ENCODE data around the gene PLVAP. TPM values are rescaled to one million over a fixed set of nuclear protein-coding genes. Genes with fewer than 3 reads are reported as not detected.

PLVAP gene
- total RNA-seq, 2 experiments from 2014 or later = not detected

GRCh38 chr19:17318966-17319365, 58.2 kb downstream of the PLVAP start:
- CTCF ChIA-PET = no interaction called here
- POLR2A ChIA-PET = interaction anchor here (0.6 kb wide), 1 partner anchor 13 kb away, joined by 4 read pairs; no protein-coding TSS in a partner anchor

DNA sequence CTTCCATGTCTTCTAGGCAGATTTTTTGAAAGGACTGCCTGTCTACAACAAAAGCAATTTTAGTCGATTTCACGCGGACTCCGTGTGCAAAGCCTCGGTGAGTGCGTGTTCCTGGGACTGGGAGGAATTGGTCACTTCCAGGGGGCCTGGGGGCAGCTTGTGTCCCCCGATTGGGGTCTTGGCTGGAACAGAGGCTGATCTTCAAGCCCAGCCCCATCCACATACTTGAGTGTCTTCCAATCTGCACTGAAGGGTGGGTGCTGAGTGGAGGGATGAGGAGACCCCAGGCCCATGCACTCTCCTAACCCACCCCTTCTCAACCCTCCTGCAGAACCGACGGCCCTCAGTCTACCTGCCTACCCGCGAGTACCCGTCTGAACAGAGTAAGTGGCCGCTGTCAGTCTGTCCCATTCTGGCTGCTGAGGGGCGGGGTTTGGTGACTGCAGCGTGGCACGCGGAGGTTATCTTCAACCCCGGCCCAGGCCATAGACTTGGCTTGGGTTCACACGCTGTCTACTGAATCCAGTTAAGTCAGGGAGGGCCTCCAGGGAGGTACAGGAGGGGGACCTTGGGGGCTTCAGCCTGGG, 63.0 kb downstream of the PLVAP start:
- ChIA-PET CTCF (no interaction called here), POLR2A (no interaction called here)

- ChIA-PET POLR2A (interaction anchor here (0.6 to 0.9 kb wide), 3 partner anchors 16 to 54 kb away, joined by 3 to 4 read pairs (median 3); no protein-coding TSS in a partner anchor), CTCF (interaction anchor here (0.6 kb wide), 2 partner anchors 31 to 72 kb away, joined by 3 to 4 read pairs; no protein-coding TSS in a partner anchor)
Observed at GRCh38 chr19:17312189-17313113, 64.7 kb downstream of the PLVAP start.

DNA sequence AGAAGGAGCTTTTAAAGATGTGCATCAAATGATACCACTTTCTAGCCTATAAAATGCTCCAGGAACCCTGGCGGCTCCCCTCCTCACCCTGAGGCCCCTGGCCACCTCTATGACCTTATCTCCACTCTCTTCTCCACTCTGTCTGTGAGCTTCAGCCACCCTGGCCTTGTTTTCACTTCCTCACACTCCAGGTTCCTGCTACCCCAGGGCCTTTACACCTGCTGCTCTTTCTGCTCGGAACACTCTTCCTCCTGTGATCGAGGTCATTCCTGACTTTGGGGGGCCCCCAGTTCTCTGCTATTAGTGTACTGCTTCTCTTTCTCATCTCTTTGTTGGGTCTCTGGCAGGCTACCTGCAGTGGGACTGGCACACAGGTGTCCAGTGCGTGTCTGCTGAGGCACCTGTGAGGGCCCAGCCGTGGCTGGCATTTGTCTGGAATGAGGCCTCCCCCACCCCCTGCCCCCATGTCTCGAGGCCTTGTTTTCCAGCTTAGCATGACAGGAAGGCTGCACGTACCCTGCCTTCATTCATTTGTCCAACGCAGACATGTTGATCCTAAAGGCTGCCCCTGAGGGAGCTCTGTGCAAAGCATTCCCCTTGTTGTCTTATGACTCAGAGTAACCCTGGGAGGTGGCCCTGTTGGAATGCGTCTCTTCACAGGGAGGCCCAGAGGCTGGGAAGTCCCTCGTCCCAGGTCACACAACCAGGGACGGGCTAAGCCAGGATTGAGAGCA, 65.5 kb downstream of the PLVAP start:
- CTCF ChIA-PET = interaction anchor here (0.6 kb wide), 1 partner anchor 573 kb away, joined by 3 read pairs; no protein-coding TSS in a partner anchor
- POLR2A ChIA-PET = interaction anchor here (0.6 kb wide), 1 partner anchor 23 kb away, joined by 3 read pairs; no protein-coding TSS in a partner anchor

DNA sequence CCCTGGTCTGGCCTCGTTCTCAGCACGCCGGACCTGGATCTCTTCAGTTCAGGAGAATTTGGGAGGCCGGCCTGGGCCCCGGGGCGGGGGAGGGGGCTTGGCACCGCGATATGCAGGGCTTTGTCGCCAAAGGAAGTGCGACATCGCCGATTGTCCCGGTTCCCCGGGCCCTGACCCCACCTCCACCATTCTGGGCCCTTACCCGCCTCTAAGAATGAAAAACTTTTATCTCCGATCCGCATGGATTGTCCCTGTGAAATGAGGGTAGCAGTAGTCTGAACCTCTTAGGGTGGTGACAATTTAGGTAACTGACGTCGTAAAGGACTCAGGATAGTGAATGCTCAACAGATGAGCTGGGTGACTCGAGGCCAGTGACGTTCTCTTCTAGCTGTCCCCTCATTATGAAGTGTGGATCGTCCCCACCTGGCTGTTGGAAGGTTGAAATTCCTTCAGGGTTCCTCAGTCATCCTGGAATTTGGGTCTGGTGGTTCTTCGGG, 67.1 kb downstream of the PLVAP start:
- ChIA-PET CTCF (interaction anchor here (0.6 to 1.4 kb wide), 4 partner anchors 11 to 139 kb away, joined by 3 to 6 read pairs (median 4); no protein-coding TSS in a partner anchor), POLR2A (interaction anchor here (0.5 to 1.2 kb wide), 3 partner anchors 18 to 86 kb away, joined by 3 to 4 read pairs (median 3); partner anchors contain the start of gene ANO8)

DNA sequence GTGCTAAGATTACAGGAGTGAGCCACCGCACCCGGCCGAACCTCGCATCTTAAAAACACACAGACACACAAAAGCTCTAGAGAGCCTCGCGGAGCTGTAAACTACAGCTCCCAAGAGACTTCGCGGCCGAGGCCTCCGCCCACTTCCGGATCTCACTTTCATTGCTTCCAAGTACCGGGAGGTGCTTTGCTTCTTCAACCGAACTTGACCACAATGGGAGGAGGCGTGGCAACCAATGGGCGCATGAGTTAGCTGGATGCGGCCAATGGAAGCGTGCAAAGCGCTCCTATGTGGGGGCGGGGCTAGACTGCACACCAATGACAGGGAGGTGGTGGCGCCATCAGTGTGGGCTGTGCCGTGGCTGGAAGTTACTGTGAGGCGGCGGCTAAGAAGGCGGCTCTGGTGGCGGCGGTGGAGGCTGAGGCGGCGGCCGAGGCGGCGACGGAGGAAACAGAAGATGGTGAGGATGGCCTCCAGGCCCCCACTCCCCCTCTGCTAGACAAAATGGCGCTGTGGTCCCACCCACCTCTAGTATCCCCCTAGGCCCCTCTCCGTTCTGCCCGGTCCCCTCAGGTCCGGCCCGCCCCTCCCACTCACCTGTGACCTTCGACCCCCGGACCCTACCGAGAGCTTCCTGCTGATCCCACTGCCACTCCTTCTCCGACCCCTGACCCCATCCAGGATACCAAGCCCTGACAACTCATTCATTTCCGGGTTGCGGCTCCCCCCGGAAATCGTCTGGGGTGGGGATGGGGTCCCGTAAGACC, 67.8 kb downstream of the PLVAP start, which contains the start of gene DDA1:
Gene DDA1, plus strand, starts transcription at position 366 of the 767 bp plus-strand sequence. Its CDS starts 92 bp downstream, at position 458.
- ChIA-PET POLR2A (interaction anchor here (0.5 to 1.2 kb wide), 8 partner anchors 19 to 967 kb away, joined by 3 to 4 read pairs (median 3); partner anchors contain the start of genes ANO8 and GTPBP3), CTCF (interaction anchor here (0.5 to 1.4 kb wide), 8 partner anchors 11 to 325 kb away, joined by 3 to 6 read pairs (median 3); partner anchors contain the start of gene ANO8)

GRCh38 chr19:17307876-17308377, 69.2 kb downstream of the PLVAP start:
- ChIA-PET CTCF (interaction anchor here (0.7 kb wide), 1 partner anchor 137 kb away, joined by 3 read pairs; no protein-coding TSS in a partner anchor), POLR2A (interaction anchor here (0.6 kb wide), 1 partner anchor 972 kb away, joined by 12 read pairs; no protein-coding TSS in a partner anchor)

DNA sequence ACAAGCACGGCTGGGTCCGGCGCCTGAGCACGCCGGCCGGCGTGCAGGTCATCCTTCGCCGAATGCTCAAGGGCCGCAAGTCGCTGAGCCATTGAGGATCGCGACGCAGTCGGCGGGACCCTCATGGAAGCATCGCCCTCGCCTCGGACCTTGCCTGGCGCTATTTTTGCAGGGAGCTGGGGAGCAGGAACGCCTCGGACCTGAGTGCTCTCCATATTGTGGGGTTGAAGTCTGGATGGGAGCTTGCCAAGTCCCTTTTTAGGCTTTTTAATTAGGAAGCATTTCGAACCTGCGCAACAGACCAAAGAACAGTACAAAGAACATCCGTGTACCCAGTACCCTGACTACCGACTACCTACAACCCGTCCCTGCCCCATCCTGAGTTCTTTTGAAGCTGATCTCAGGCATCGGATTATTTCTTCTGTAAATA, 70.8 kb downstream of the PLVAP start:
- ChIA-PET CTCF (interaction anchor here (0.6 to 1.3 kb wide), 2 partner anchors 11 to 25 kb away, joined by 5 to 7 read pairs; partner anchors contain the start of gene ANKLE1), POLR2A (interaction anchor here (0.6 to 0.7 kb wide), 2 partner anchors 13 to 32 kb away, joined by 4 read pairs; no protein-coding TSS in a partner anchor)

GRCh38 chr19:17305517-17306284, 71.4 kb downstream of the PLVAP start, which contains the start of gene MRPL34:
Gene MRPL34 (plus strand): TSS chr19:17305872. CDS start chr19:17305893, 21 bp downstream.
- POLR2A ChIA-PET = interaction anchor here (0.7 to 1.0 kb wide), 4 partner anchors 11 to 39 kb away, joined by 3 to 4 read pairs (median 4); partner anchors contain the start of gene BABAM1

GRCh38 chr19:17305216-17305516, 72.0 kb downstream of the PLVAP start:
- POLR2A ChIA-PET = interaction anchor here (0.7 to 1.0 kb wide), 3 partner anchors 11 to 38 kb away, joined by 3 to 4 read pairs (median 4); partner anchors contain the start of gene BABAM1
- CTCF ChIA-PET = interaction anchor here (0.6 to 2.1 kb wide), 11 partner anchors 10 to 1463 kb away, joined by 3 to 16 read pairs (median 4); partner anchors contain the start of genes ANKLE1 and ANO8

More at GRCh38 chr19:17305517-17306284, 71.4 kb downstream of the PLVAP start, which contains the start of gene MRPL34:
- CTCF ChIA-PET = interaction anchor here (0.6 to 2.1 kb wide), 11 partner anchors 10 to 1463 kb away, joined by 3 to 16 read pairs (median 4); partner anchors contain the start of genes ANKLE1 and ANO8

DNA sequence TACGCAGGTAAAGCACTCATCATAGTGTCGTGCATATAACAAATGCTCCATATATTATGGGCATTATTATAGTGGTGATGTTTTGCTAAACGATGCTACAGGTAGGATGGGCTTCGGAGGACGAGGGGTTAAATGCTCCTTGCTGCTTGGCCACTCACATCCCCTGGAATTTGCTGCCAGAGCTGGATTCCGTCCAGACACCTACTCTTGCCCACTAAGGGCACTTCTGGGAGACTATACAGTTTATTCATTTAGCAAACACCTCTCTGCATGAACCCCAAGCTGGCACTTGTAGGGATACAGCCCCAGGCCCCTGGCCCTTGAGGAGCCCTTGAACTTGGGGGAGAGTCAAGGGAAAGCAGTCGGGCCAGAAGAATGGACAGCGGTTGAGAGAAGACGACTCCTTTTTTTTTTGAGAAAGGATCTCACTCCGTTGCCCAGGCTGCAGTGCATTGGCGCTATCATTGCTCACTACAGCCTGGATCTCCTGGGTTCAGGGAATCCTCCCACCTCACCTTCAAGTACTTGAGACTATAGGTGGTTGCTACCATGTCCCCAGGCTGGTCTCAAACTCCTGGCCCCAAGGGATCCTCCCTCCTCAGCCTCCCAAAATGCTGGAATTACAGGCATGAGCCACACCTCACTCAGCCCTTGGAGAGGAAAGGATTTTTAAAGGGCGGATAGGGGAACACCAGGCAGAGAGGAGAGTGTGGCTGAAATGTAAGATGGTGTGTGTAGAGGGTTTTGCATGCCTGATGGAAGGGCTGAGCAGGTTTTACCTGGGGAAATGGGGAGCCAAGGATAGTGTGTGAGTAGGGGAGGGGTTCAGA, 72.5 kb downstream of the PLVAP start:
- POLR2A ChIA-PET = interaction anchor here (0.5 to 1.0 kb wide), 4 partner anchors 10 to 38 kb away, joined by 3 to 6 read pairs (median 4); partner anchors contain the start of gene BABAM1
- CTCF ChIA-PET = interaction anchor here (0.6 to 2.2 kb wide), 12 partner anchors 9 to 1464 kb away, joined by 3 to 16 read pairs (median 4); no protein-coding TSS in a partner anchor

DNA sequence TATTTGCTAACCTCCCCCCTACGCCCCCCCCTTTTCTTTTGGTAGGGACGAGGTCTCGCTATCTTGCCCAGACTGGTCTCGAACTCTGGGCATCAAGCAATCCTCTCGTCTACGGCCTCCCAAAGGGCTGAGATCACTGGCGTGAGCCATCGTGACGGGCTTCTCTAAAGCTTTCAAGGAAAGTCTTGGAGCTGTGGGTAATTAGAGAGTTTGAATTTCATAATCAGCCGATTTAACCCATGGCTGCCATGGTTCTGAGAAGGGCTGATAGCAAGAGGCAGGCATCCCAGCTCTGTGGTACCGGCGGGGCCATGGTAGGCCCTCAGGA, 73.2 kb downstream of the PLVAP start:
- ChIA-PET POLR2A (interaction anchor here (0.5 kb wide), 2 partner anchors 39 to 992 kb away, joined by 4 to 6 read pairs; no protein-coding TSS in a partner anchor), CTCF (interaction anchor here (0.6 to 2.2 kb wide), 5 partner anchors 8 to 82 kb away, joined by 3 to 14 read pairs (median 5); no protein-coding TSS in a partner anchor)

DNA sequence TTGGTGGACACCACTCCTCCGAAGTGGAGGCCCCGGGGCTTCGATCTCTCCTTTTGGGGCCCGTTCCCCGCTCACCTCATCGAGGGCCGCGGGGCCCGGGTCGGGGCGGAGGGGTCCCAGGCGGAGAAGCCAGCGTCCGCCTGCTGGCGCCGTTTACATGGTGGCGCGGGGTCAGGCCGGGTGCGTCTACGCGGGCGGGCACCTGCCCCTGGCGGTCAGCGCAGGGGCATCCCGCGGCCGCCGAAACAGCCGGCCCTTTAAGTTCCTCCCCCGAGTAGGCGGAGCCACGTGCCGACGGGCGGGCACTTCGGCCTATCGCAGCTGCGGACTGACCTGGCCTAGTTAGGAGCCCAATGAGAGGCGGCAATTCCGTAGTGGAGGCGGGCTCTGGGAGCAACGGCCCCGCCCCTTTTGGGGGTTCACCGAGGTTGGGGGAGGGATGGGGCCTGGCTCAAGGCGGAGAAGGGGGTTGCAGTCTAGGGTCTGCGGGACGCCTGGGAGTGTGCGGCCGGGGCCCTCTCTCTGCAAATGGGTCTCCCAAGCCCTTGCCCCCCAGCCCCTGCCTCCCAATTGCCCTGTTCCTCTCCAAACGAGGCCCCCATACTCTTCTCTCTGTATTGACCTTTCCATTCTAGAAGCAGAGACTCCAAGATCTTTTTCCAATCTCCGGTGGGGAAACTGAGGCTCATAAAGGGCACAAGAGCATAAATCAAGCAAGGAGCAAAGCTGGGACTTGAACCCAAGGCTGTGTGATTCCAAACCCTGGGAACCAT, 73.8 kb downstream of the PLVAP start, which contains the start of gene ABHD8:
Gene ABHD8, minus strand, starts transcription at position 259 of the 773 bp plus-strand sequence. CDS start 1,809 bp downstream, outside the sequence.
- ChIA-PET POLR2A (interaction anchor here (0.5 kb wide), 2 partner anchors 39 to 992 kb away, joined by 4 to 6 read pairs; no protein-coding TSS in a partner anchor), CTCF (interaction anchor here (0.6 to 2.2 kb wide), 5 partner anchors 8 to 83 kb away, joined by 3 to 14 read pairs (median 5); no protein-coding TSS in a partner anchor)
